GM21526 (cell line): ENCODE measurements around the gene ANTKMT.

ENCODE experiments used
- ATAC-seq: cut with Tn5 transposase; IDR thresholded peaks from one replicate; pipeline ENCODE4 v1.9.1; 2021; ENCODE audit warnings: moderate library complexity; ENCODE audit not compliant: unreplicated experiment, low FRiP score

ANTKMT gene, protein sequence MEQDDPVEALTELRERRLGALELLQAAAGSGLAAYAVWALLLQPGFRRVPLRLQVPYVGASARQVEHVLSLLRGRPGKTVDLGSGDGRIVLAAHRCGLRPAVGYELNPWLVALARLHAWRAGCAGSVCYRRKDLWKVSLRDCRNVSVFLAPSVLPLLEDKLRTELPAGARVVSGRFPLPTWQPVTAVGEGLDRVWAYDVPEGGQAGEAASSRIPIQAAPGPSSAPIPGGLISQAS

DNA sequence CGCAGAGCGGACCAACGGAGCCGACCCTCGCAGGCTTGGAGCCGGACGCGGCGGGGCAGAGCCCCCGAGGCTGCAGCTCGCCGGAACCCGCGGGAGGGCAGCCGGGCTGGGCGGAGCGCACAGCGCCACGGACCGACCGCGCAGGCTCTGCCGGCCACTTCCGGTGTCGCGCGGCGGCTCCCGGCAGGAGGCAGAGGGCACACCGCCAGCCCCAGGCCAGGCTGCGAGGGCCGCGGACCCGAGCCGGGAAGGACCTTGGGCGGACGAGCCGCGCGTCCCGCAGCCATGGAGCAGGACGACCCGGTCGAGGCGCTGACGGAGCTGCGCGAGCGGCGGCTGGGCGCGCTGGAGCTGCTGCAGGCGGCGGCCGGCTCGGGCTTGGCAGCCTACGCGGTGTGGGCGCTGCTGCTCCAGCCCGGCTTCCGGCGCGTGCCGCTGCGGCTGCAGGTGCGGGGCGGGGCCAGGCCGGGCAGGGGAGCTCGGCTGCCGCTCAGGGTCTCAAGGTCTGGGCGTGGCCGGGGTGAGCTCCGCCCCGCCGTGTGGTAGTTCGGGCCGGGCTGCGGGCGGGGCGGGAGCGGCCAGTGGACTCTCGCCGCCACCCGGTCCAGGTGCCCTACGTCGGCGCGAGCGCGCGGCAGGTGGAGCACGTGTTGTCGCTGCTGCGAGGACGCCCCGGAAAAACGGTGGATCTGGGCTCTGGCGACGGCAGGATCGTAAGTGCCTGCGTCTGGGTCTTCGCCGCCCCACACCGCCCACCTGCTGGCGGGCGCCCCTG is at the start of gene ANTKMT:
Gene ANTKMT, plus strand, starts transcription at position 157 of the 775 bp plus-strand sequence. Its CDS starts 129 bp downstream, at position 286.
- ATAC-seq: peak; percentile 54

DNA sequence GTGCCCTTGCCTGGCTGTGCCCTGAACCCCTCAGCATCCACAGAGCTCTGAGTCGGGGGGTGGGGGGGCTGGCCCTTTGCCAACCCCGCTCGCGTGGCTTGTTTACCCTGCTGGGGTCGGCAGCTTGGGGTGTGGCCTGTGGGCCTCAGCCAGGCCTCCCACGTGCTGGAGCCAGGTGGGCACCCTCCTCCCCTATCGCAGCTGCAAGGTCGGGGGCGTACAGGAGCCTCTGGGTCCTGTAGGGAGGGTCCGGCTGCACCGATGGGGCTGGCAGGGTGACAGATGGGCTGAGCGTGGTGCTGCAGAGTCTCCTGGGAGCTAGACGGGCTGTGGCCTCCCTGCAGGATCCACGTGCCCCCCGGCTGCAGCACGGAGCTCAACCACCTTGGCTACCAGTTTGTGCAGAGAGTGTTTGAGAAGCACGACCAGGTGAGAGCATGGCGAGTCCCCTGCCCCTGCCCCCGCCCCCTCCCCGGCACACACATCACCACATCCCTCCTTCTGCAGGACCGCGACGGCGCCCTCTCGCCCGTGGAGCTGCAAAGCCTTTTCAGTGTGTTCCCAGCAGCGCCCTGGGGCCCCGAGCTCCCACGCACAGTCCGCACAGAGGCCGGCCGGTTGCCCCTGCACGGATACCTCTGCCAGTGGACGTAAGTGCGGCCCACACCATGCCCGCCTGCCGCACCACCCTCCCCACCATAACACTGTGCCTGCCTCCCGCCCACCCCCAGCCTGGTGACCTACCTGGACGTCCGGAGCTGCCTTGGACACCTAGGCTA is 49.4 kb upstream of the ANTKMT start:
- ATAC-seq: no peak

DNA sequence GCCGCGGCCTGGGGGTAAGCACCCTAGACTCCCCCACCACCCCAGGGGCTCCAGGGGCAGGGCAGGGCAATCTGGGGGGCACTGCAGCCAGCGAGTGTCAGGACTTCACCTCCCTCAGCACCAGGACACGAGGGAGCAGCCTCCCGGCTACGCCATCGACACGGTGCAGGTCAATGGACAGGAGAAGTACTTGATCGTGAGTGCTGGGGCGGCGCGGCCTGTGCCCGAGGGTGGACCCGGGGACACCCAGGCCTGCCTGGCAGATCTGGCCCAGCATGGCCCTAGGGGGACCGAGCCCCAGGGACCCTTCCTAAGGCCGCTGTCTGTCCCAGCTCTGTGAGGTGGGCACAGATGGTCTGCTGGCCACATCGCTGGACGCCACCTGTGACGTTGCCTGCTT is 48.6 kb upstream of the ANTKMT start:
- ATAC-seq: no peak

DNA sequence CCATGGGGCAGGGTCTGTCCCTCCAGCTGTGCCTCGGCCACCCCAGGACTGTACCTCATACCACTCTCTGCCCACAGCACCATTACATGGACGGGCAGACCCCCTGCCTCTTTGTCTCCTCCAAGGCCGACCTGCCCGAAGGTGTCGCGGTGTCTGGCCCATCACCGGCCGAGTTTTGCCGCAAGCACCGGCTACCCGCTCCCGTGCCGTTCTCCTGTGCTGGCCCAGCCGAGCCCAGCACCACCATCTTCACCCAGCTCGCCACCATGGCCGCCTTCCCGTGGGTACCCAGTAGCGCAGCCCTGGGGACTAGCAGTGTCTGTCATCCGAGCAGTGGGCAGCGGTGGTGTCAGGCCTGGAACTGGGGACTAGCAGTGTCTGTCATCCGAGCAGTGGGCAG is 48.1 kb upstream of the ANTKMT start:
- no peak for ATAC-seq

DNA sequence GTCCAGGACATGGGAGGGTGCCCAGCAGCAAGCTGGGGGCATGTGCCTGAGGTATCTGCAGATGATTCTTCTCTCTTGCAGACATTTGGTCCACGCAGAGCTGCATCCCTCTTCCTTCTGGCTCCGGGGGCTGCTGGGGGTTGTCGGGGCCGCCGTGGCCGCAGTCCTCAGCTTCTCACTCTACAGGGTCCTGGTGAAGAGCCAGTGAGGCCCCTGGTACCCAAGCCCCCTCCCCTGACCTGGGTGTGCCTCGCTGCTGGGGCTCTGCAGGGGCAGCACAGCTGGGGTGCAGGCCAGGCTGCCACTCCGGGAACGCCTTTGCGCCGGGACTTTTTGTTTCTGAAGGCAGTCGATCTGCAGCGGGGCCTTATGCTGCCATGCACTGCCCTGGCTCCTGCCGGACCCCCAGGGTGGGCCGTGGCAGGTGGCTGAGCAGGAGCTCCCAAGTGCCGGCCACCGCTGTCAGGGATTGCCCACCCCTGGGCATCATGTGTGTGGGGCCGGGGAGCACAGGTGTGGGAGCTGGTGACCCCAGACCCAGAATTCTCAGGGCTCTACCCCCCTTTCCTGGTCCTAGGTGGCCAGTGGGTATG is 47.5 kb upstream of the ANTKMT start:
- no peak for ATAC-seq

DNA sequence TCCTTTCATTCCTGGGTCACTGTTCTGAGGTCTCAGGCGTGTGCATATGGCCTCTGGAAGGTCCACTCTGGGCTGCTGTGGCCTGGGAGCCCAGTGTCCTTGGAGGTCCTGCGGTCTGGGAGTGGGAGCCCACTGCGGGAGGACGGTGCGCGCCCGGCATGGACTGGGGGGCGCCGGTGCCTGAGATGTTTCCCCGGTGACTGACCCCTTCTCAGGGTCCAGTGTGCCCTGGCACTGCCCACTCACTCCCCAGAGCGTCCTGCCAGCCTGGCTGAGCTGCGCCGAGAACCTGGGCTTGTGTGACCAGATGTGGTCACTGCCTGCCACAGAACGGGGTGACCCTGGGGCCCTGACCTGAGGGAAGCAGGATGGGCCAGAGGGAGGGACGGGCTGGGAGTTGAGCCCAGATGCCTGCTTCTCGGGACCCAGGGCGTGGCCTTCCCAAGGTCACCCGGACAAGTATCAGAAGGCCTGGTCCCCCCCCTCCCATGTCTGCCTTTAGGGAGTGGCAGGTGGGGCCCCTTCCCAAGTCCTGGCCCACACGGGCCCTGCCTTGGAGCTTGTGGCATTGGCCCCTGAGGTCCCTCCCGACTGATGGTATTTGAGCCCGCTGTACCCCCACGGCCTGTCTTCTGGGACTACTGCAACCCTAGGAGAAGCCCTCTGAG is 46.6 kb upstream of the ANTKMT start:
- ATAC-seq: no peak

DNA sequence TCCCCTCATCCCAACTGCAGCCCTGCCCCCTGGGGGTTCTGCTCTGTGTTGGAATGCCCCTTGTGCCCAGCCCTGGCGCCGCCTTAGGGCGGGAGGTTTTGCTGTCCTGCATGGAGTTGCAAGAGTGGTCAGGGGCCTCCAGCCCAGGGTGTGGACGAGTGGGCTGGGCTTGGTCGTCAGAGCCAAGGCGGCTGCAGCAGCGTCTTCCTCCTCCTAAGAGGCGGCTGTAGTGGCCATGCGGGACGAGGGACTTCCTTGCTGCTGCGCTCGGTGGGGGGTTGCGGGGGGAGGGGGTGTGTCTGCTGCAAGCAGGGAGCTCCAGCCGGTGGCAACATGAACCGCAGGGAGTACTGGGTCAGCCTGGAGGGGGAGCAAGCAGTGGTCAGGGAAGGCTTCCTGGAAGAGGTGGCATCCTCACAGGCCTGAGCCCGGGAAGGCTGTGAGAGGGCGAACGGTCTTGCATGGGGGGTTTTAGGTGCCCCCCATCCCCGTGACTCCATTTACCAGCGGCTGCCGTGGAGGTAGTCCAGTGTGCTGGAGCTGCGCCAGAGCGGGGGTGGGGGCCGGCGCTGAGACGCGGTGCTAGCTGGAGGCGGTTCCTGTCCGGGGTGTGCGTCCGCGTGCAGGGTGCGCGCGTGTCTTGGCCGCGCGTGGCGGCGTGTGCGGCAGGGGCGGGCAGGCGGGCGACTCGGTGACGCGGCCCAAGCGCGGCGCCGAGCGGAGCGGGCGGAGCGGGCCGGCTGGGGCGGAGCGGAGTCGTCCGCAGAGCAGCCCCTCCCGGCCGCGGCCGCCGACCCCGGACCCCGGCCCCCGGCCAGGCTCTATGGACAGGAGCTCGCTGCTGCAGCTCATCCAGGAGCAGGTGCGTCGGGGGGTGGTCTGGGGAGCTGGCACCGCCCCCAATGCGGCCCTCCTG is 45.7 kb upstream of the ANTKMT start, which contains the start of gene RHBDL1:
Gene RHBDL1, plus strand, starts transcription at position 704 of the 916 bp plus-strand sequence. Its CDS starts 120 bp downstream, at position 824.
- no peak for ATAC-seq

DNA sequence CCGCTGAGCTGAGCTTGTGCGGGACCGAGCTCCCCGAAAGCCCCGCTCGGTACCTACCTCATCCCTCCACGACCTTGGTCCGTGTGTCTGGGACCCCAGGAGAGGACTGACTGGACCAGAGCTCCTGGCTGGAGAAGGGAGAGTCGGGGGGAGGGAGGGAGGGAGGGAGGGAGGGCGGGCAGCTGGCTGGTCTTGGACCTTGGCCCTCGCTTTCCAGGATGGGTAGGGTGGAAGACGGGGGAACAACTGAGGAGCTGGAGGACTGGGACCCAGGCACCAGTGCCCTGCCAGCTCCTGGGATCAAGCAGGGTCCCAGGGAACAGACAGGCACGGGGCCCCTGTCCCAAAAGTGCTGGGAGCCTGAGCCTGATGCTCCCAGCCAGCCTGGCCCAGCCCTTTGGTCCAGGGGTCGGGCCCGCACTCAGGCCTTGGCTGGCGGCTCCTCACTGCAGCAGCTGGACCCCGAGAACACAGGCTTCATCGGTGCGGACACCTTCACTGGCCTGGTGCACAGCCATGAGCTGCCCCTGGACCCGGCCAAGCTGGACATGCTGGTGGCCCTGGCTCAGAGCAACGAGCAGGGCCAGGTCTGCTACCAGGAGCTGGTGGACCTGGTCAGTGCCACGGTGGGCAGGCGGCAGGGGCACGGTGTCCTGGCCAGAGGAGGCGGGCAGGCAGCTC is 44.9 kb upstream of the ANTKMT start:
- ATAC-seq: no peak

DNA sequence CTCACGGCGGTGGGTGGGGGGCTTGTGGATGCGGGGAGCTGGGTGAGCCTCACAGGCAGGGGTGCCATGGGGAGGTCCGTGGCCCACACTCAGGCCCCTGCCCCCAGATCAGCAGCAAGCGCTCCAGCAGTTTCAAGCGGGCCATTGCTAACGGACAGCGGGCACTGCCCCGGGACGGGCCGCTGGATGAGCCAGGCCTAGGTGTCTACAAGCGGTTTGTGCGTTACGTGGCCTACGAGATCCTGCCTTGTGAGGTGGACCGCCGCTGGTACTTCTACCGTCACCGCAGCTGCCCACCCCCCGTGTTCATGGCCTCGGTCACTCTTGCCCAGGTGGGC is 44.4 kb upstream of the ANTKMT start:
- ATAC-seq: no peak

DNA sequence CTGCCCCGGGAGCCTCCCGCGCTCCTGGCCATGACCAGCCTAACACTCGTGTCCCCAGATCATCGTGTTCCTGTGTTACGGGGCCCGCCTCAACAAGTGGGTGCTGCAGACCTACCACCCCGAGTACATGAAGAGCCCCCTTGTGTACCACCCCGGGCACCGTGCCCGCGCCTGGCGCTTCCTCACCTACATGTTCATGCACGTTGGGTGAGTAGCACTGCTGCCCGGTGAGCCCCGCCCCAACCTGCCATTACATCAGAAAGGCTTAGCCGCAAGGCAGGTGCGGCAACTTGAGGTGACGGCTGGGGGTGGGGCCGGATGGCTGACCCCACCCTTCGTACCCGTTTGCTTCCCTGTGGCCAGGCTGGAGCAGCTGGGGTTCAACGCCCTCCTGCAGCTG is 44.0 kb upstream of the ANTKMT start:
- ATAC-seq: no peak

DNA sequence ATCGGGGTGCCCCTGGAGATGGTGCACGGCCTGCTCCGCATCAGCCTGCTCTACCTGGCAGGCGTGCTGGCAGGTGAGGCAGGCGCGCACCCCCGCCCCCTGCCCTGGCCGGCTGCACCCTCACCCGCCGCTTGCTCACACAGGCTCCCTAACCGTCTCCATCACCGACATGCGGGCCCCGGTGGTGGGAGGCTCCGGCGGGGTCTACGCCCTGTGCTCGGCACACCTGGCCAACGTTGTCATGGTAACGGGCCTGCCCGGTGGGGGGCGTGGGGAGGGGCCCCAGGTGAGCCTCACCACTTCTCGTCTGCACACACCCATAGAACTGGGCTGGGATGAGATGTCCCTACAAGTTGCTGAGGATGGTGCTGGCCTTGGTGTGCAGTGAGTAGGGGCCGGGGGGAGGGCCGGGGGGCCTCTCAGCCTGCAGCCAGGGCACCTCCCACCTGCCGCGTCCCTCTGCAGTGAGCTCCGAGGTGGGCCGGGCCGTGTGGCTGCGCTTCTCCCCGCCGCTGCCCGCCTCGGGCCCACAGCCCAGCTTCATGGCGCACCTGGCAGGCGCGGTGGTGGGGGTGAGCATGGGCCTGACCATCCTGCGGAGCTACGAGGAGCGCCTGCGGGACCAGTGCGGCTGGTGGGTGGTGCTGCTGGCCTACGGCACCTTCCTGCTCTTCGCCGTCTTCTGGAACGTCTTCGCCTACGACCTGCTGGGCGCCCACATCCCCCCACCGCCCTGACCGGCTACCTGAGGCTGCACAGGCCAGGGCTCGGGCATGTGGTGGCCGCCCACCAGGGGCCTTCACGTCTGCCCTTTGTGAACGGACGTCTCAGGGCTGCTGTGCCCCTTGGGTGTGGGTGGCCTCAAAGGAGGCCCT is 43.4 kb upstream of the ANTKMT start:
- ATAC-seq: no peak

DNA sequence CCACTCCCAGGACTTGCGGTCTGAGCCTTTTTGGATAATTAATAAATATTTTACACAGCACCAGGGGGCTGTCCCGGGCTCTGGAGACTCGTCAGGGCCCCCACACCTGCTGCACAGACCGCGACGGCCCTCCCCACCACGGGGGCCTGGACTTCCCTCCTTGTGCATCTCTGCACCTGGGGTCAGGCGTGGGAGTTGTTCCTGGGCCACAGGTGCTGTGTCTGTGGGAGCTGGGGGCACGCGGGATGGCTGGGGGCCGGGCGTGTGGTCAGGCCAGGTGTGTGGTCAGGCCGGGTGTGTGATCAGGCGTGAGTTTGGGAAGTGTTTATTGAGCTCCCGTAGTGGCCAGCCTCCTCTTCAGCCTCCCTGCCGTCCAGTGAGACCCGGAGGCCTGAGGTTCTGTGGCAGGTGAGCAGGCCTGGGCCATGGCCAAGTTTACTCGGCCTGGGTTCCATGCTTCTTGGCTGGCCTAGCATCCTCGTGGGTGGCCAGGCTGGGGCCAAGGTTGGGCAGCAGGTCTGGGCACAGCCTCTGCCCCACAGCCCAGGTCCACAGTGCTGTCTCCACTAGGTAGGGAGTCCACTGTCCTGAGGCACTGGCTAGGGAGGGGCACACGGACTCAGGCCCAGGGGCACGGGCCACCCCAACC is 42.6 kb upstream of the ANTKMT start:
- ATAC-seq: no peak

DNA sequence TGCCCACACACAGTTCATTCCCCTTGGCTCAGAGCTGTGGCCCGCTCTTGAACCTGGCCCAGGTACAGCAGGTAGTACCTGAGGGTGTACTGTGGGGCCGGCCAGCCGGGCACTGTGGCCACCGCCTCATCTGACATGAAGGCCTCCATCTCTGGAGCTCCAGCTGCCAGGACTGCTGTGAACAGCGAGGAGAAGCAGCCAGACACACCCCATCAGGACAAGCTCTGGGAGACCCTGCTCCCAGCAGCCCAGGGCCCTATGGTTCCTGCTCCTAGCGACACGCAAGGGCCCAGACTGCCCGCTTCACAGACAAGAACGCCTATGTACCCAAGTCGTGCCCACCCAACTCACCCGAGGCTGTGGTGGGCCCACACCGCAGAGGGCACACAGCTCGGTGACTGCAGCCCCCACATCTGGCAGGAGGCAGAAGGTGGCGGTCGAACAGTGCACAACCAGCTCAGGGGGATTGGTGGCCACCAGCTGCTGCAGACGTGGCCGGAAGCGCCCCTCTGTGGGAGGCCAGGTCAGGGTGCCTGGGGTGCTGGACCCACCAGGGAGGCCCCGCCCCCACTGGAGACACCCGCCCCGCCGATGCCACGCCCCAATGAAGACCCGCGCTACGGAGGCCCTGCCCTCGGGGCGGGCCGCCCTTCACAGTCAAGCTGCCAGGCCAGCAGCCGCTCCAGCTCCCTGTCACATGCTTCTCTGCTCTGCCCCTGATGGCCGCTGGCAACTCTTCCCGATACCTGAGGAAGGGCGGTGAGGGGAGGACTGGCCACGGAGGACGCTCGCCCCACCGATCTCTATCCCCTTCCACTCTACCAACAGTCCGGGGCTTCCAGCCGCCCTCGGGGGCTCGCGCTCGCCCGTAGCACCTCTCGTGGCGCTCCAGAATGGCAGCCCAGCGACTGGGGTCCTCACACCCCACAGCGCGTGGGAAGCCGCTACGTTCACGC is 41.8 kb upstream of the ANTKMT start:
- ATAC-seq: no peak

DNA sequence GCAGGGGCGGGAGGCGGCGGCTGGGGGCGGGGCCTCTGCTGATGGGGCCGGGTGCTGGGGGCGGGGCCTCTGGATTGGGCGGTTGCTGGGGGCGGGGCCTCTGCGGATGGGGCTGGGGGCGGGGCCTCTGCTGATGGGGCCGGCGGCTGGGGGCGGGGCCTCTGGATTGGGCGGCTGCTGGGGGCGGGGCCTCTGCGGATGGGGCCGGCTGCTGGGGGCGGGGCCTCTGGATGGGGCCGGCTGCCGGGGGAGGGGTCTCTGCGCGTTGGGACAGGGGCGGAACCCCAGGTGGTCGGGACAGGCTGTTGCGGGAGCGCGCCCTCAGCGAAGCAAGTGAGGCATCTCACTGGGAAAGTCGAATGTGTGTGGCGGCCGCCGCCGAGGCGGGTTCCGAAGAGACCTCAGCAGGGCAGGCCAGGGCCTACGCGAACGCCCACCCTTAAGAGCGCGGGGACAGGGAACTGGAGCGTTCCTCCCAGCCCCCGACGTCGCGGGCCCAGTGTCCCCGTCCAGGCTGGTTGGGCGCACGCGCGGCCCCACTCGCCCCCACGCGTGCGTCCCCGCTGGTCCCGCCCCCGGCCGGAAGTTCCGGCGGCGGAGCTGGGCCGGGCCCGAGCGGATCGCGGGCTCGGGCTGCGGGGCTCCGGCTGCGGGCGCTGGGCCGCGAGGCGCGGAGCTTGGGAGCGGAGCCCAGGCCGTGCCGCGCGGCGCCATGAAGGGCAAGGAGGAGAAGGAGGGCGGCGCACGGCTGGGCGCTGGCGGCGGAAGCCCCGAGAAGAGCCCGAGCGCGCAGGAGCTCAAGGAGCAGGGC is 40.9 kb upstream of the ANTKMT start, which contains the start of gene STUB1:
Gene STUB1, plus strand, starts transcription at position 597 of the 811 bp plus-strand sequence. Its CDS starts 116 bp downstream, at position 713.
- no peak for ATAC-seq

DNA sequence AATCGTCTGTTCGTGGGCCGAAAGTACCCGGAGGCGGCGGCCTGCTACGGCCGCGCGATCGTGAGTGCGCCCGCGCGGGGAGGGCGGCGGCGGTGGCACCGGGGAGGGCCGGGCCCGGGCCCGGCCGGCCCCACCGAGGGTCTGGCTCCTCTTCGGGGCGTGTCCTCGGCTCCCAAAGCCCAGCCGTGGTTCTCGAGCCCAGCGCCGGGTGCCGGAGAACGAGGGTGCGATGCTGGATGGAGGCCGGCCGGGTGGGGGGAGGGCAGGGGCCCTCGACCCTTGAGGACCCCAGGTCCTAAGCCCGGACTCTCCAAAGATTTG is 40.4 kb upstream of the ANTKMT start:
- no peak for ATAC-seq
